ENCODE results near the gene MOB3B. TPM values are rescaled to one million over a fixed set of nuclear protein-coding genes. Genes with fewer than 3 reads are reported as not detected.

The MOB3B gene
- total RNA-seq, 1 donor, result 1.4 TPM

DNA sequence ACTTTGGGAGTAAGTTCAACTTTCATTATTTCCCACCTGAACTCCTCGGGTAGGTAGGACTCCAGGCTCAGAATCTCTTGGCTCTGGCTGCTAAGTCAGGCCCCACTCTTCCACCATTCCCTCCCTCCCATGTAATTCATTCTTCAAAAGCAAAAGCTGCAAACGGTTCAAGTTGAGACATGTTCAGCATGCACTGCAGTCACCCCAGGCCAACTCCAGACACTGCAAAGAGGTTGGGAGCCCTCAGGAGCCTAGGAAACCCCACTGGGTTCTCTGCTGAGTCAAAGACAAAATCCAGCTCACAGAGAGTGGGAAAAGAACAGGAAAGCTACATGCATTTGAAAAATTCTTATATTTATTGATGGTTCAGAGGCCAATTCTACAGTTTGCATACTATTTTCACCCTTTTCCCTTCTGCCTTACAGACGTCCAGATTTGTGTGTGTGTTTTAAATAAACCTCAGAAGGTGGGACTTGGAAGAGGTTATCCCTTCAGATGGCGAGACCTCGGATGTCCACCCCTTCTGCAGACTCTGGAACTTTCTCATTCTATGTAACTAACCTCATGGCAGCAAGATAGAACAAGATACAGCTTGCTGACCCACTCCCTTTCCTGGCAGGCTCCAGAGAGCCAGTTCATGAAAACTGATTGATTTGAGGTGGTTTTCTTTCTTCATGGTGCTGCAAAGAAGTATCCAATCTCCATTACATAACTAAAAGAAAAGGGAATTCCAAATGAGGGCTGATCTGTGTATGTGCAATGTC is 167.0 kb downstream of the MOB3B start:
- H3K27me3 ChIP-seq (ENCODE audit: insufficient read depth, low read length), result no peaks in the 10 kb centered on the region
- H3K9me3 ChIP-seq (ENCODE audit: low read depth, low read length), result no peaks in the 10 kb centered on the region
- peaks cover 22% of the 10 kb centered on the region for H3K4me1 ChIP-seq (ENCODE audit: insufficient read depth, low read length)
- no peak overlapping the region for H3K4me3 ChIP-seq (ENCODE audit: low read length)

DNA sequence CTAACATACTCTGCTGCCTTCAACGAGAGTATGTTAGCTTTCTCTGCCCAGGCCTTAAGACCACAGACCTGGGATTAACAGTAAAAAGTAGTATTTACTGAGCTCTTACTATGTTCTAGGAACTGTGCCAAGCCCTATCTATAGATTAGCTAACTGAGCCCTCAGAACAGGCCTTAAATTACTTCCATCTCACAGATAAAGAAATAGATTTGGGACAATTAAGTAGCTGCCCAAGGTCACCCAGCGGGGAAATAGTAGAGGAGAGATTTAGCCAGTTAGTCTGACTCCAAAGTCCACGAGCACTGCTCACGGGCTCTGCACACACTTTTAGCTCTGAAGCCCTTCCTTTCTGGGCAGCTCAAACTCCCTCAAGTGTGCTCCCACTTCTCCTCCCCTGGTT is 168.1 kb downstream of the MOB3B start:
- Histone ChIP-seq H3K4me1 (ENCODE audit: insufficient read depth, low read length) (peaks cover 13% of the 10 kb centered on the region), H3K27me3 (ENCODE audit: insufficient read depth, low read length) (no peaks in the 10 kb centered on the region), H3K9me3 (ENCODE audit: low read depth, low read length) (no peaks in the 10 kb centered on the region), H3K4me3 (ENCODE audit: low read length) (no peak overlapping the region)

DNA sequence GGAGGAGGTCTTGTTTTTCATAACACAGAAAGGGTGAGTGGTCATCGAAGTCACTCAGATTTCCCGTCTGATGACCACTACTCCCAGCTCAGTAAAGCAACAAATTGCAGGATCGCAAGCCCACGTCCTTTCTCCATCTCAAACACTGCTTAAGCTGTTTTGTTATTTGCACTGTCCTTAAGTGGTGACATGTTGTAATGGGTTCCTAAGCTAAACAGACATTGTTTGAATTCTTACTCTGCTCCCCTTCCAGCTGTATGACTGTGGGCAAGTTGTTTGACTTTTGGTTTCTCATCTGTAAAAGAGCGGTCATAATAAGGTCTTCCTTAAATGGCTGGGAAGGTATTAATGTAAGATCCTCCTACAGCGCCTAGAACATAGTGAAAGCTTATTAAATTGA is 169.9 kb downstream of the MOB3B start:
- H3K4me3 ChIP-seq (ENCODE audit: low read length), result no peak overlapping the region
- H3K27me3 ChIP-seq (ENCODE audit: insufficient read depth, low read length), result no peaks in the 10 kb centered on the region

DNA sequence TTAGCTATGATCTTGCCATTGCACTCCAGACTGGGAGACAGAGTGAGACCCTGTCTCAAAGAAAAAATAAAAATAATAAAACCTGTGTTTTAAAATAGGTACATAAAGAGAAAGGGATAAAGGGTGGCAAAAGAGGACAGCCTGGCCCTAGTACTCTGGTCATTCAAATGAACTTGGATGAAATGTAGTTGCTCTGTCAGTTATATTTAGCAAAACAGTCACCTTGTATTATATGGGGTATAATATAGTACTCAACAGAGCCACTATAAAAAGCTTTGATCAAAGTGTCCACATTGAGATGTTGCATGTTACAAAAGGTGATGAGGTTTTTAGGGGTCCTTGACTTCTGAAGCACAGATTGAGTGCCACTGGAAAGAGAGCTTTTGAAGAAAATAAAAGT is 171.6 kb downstream of the MOB3B start:
- Histone ChIP-seq H3K9me3 (ENCODE audit: low read depth, low read length) (no peaks in the 10 kb centered on the region), H3K4me1 (ENCODE audit: insufficient read depth, low read length) (peaks cover 19% of the 10 kb centered on the region), H3K4me3 (ENCODE audit: low read length) (no peak overlapping the region), H3K27me3 (ENCODE audit: insufficient read depth, low read length) (no peaks in the 10 kb centered on the region)

More for the DNA sequence above, 169.9 kb downstream of the MOB3B start:
- Histone ChIP-seq H3K4me1 (ENCODE audit: insufficient read depth, low read length) (peaks cover 7% of the 10 kb centered on the region), H3K9me3 (ENCODE audit: low read depth, low read length) (no peaks in the 10 kb centered on the region)

GRCh38 chr9:27356446-27356845 is 173.2 kb downstream of the MOB3B start:
- H3K4me1 ChIP-seq (ENCODE audit: insufficient read depth, low read length), result peaks cover 34% of the 10 kb centered on the region
- H3K4me3 ChIP-seq (ENCODE audit: low read length), result no peak overlapping the region
- no peaks in the 10 kb centered on the region for H3K27me3 ChIP-seq (ENCODE audit: insufficient read depth, low read length)
- no peaks in the 10 kb centered on the region for H3K9me3 ChIP-seq (ENCODE audit: low read depth, low read length)

DNA sequence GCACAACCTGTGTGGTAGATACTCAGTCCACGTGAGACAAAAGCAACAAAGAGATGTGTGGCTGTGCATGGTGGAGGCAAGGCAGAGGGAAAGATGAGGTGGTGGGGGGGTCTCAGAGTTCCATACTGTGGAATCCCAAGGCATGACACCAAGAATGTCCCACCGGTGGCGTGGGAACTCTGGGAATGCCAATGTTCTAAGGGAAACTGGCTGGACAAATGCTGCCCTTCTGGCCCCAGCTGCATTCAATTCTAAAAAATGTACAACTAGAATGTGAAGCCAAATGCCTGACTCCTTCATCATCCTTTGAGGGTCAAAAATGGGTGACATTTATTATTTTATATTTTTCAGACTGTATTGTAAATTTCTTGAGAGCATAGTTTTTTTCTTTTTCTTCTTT is 174.4 kb downstream of the MOB3B start:
- Histone ChIP-seq H3K4me3 (ENCODE audit: low read length) (no peak overlapping the region), H3K9me3 (ENCODE audit: low read depth, low read length) (no peaks in the 10 kb centered on the region), H3K27me3 (ENCODE audit: insufficient read depth, low read length) (no peaks in the 10 kb centered on the region), H3K4me1 (ENCODE audit: insufficient read depth, low read length) (peaks cover 39% of the 10 kb centered on the region)

- no peak overlapping the region for H3K4me3 ChIP-seq (ENCODE audit: low read length)
- H3K27me3 ChIP-seq (ENCODE audit: insufficient read depth, low read length), result no peaks in the 10 kb centered on the region
- peaks cover 41% of the 10 kb centered on the region for H3K4me1 ChIP-seq (ENCODE audit: insufficient read depth, low read length)
- H3K9me3 ChIP-seq (ENCODE audit: low read depth, low read length), result no peaks in the 10 kb centered on the region
Observed at GRCh38 chr9:27353474-27354229, 176.0 kb downstream of the MOB3B start.

DNA sequence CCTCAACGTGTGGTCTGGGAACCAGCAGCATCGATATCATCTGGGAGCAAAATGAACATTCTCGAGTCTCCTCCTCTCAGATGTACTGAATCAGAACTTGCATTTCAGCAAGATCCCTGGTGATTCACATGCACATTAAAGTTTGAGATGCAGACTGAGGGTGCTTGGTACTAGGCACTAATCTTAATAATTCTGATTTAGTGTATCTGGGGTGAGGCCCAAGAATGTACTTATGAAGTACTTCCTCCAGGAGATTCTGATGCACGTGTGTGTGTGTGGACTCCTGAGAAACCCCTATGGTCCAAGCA is 176.5 kb downstream of the MOB3B start:
- peaks cover 46% of the 10 kb centered on the region for H3K4me1 ChIP-seq (ENCODE audit: insufficient read depth, low read length)

GRCh38 chr9:27352457-27353165 is 177.0 kb downstream of the MOB3B start:
- H3K9me3 ChIP-seq (ENCODE audit: low read depth, low read length), result no peaks in the 10 kb centered on the region
- H3K27me3 ChIP-seq (ENCODE audit: insufficient read depth, low read length), result no peaks in the 10 kb centered on the region
- peaks cover 50% of the 10 kb centered on the region for H3K4me1 ChIP-seq (ENCODE audit: insufficient read depth, low read length)

More for the DNA sequence above, 176.5 kb downstream of the MOB3B start:
- H3K4me3 ChIP-seq (ENCODE audit: low read length), result no peak overlapping the region
- H3K27me3 ChIP-seq (ENCODE audit: insufficient read depth, low read length), result no peaks in the 10 kb centered on the region
- no peaks in the 10 kb centered on the region for H3K9me3 ChIP-seq (ENCODE audit: low read depth, low read length)

GRCh38 chr9:27351438-27351837 is 178.2 kb downstream of the MOB3B start:
- Histone ChIP-seq H3K4me1 (ENCODE audit: insufficient read depth, low read length) (peaks cover 46% of the 10 kb centered on the region), H3K9me3 (ENCODE audit: low read depth, low read length) (no peaks in the 10 kb centered on the region), H3K4me3 (ENCODE audit: low read length) (no peak overlapping the region), H3K27me3 (ENCODE audit: insufficient read depth, low read length) (no peaks in the 10 kb centered on the region)

More at GRCh38 chr9:27352457-27353165, 177.0 kb downstream of the MOB3B start:
- no peak overlapping the region for H3K4me3 ChIP-seq (ENCODE audit: low read length)

GRCh38 chr9:27350382-27350976 is 179.1 kb downstream of the MOB3B start:
- Histone ChIP-seq H3K4me1 (ENCODE audit: insufficient read depth, low read length) (peaks cover 43% of the 10 kb centered on the region), H3K4me3 (ENCODE audit: low read length) (no peak overlapping the region), H3K27me3 (ENCODE audit: insufficient read depth, low read length) (no peaks in the 10 kb centered on the region)

GRCh38 chr9:27349698-27350080 is 179.9 kb downstream of the MOB3B start:
- H3K9me3 ChIP-seq (ENCODE audit: low read depth, low read length), result no peaks in the 10 kb centered on the region
- H3K4me3 ChIP-seq (ENCODE audit: low read length), result no peak overlapping the region
- peaks cover 43% of the 10 kb centered on the region for H3K4me1 ChIP-seq (ENCODE audit: insufficient read depth, low read length)

More at GRCh38 chr9:27350382-27350976, 179.1 kb downstream of the MOB3B start:
- H3K9me3 ChIP-seq (ENCODE audit: low read depth, low read length), result no peaks in the 10 kb centered on the region

DNA sequence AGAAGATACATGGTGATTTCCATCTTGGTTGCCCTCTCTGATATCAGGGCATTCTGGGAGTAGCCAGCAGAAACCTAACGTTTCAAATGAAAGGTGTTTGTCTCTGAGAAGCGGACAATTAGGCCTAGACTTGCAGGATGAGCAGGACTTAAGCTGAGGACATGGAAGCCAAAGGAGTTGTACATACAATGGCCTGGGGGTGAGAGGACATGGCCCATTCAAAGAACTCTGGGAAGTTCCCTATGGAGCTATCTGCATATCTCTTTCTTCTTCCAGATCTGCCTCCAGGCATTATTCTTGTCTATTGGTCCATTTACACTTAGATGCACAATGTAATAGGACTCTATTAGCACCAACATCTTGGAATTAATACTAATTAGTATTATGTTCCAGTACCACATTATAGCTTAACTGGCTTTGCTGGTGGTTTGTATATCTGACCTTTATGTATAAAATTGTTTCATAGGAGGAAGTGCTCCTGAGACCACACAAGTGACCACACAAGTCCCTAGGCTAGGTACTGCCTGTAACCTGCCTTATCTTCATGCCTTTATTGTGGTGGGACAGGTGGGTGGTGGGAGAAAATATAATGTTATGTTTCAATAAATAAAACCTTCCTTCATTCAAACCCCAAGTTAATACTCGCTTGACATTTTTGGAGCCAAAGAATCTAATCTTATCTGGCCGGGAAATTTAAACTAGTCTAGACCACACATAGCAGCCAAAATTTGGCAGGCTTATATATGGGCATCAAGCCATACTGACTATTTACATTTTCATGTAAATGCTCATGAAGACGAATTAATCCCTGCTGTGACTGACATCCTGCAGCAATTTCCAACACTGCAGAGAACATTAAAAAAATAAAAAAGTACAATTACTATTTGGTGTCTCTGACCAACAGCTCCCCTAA is 180.6 kb downstream of the MOB3B start:
- H3K4me3 ChIP-seq (ENCODE audit: low read length), result no peak overlapping the region
- H3K27me3 ChIP-seq (ENCODE audit: insufficient read depth, low read length), result no peaks in the 10 kb centered on the region
- no peaks in the 10 kb centered on the region for H3K9me3 ChIP-seq (ENCODE audit: low read depth, low read length)
- peaks cover 41% of the 10 kb centered on the region for H3K4me1 ChIP-seq (ENCODE audit: insufficient read depth, low read length)

More at GRCh38 chr9:27349698-27350080, 179.9 kb downstream of the MOB3B start:
- H3K27me3 ChIP-seq (ENCODE audit: insufficient read depth, low read length), result no peaks in the 10 kb centered on the region

GRCh38 chr9:27347889-27348288 is 181.7 kb downstream of the MOB3B start:
- Histone ChIP-seq H3K9me3 (ENCODE audit: low read depth, low read length) (no peaks in the 10 kb centered on the region), H3K4me1 (ENCODE audit: insufficient read depth, low read length) (peaks cover 30% of the 10 kb centered on the region), H3K4me3 (ENCODE audit: low read length) (no peak overlapping the region), H3K27me3 (ENCODE audit: insufficient read depth, low read length) (no peaks in the 10 kb centered on the region)

Measured in mononuclear cell (primary cell).